GM18858 (cell line): ENCODE data around the gene EMC10.
A peak's percentile ranks its signal among the peaks of the same experiment; 100 is the strongest.
"Not testable (repeated sequence)": the region's sequence is repeated elsewhere in the genome, so short reads cannot be mapped to it uniquely, and the experiment has no call there.

Source experiments
- ATAC-seq: cut with Tn5 transposase; IDR thresholded peaks from one replicate; pipeline ENCODE4 v1.9.1; 2021; ENCODE audit not compliant: unreplicated experiment

Gene EMC10

DNA sequence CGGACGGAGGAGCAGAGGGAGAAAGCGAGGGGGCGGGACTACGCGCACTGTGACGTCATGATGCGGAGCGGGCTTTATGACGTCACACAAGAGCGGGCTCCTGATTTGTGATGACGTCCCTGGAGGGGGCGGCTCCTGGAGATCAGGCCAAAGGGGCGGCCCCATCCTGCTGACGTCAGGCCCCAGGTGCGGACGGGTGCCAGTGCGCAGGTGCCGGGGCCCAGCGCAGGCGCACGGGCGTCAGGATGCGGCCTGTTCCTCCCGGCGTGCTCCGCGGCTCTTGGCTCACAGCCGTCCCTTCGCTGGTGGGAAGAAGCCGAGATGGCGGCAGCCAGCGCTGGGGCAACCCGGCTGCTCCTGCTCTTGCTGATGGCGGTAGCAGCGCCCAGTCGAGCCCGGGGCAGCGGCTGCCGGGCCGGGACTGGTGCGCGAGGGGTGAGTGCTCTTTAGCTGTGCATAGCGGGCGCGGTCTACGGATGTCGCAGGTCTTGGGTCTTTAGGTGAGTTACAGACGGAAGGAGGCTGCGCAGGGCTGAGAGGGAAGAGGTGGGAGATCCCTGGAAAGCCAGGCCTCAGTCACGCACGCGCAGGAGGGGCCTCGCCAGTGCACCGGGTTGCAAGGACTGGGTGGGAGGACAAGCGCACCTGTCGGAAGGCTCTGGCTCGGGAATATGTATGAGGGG, at the start of gene EMC10, which contains the start of gene GARIN5A:
Gene EMC10 (plus strand): TSS at position 284 of the 683 bp plus-strand sequence. CDS start 38 bp downstream, at position 322.
Gene GARIN5A (minus strand): TSS at position 625 of the 683 bp plus-strand sequence. CDS start 460 bp downstream, at position 165.
- peak; percentile 57 for ATAC-seq

DNA sequence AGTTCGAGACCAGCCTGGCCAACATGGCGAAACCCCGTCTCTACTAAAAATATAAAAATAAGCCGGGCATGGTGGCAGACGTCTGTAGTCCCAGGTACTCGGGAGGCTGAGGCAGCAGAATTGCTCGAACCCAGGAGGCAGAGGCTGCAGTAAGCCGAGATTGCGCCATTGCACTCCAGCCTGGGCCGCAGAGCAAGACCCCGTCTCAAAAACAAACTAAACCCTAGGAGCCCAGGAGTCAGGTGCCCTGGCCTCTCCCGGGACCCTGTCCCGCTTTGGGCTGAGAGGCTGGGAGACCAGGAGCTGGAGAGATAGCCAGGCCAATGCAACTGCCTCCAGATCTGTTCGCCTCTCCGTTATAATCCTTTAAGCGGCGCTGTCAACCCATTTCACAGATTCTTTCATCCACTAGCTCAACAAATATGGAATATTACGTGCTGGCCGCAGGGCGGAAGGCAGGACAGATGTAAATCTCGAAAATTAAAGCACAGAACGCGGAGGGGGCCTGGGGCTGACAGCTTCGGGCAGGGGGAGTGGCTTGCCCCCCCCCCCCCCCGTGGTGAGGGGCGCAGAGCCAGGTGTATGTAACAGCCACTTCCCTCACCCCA, 48.9 kb upstream of the EMC10 start:
- ATAC-seq = no peak

DNA sequence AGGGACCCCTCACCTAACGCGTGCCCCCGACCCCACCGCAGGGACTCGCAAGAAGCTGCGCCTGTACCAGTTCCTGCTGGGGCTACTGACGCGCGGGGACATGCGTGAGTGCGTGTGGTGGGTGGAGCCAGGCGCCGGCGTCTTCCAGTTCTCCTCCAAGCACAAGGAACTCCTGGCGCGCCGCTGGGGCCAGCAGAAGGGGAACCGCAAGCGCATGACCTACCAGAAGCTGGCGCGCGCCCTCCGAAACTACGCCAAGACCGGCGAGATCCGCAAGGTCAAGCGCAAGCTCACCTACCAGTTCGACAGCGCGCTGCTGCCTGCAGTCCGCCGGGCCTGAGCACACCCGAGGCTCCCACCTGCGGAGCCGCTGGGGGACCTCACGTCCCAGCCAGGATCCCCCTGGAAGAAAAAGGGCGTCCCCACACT, 48.3 kb upstream of the EMC10 start:
- no peak for ATAC-seq

DNA sequence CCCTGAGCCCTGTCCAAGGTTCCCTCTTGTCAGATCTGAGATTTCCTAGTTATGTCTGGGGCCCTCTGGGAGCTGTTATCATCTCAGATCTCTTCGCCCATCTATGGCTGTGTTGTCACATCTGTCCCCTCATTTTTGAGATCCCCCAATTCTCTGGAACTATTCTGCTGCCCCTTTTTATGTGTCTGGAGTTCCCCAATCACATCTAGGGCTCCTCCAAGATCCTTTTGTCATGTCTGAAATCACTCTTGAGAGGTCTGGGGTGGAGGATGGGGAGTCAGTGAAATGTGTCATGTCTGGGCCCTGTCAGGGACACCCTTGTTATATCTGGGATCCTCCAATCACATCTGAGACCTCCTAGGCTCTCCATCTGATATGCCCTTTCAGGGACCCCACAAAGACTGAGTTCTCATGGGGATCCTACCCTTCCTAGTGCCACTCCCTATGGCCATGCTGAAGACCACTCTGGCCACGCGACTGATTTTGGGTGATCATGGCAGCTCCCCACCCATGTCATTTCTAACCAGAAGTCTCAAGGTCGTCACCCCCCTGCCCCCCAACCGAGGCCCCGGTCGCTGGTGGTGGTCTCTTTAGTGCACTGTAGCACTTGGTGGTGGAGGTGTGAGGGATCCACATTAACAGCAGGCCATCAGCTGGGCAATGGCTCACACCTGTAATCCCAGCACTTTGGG, 47.4 kb upstream of the EMC10 start:
- no peak for ATAC-seq

DNA sequence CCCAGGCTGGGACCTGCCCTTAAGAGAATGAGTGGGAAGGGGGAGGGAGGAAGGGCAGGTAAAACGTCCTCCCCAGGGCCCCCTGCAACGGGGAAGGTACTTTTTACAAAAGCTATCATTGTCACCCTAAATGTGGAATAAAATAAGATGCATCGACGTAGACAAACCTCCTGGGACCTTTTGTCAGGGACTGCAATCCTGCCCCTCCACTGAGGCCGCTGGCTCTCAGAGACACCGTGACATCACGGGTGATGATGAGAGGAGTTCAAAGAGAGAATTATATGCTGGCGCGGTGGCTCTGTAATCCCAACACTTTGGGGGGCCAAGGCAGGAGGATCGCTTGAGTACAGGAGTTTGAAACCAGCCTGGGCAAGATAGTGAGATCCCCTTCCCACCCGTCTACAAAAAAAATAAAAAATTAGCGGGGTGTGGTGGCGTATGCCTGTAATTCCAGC, 45.4 kb upstream of the EMC10 start:
- no peak for ATAC-seq

DNA sequence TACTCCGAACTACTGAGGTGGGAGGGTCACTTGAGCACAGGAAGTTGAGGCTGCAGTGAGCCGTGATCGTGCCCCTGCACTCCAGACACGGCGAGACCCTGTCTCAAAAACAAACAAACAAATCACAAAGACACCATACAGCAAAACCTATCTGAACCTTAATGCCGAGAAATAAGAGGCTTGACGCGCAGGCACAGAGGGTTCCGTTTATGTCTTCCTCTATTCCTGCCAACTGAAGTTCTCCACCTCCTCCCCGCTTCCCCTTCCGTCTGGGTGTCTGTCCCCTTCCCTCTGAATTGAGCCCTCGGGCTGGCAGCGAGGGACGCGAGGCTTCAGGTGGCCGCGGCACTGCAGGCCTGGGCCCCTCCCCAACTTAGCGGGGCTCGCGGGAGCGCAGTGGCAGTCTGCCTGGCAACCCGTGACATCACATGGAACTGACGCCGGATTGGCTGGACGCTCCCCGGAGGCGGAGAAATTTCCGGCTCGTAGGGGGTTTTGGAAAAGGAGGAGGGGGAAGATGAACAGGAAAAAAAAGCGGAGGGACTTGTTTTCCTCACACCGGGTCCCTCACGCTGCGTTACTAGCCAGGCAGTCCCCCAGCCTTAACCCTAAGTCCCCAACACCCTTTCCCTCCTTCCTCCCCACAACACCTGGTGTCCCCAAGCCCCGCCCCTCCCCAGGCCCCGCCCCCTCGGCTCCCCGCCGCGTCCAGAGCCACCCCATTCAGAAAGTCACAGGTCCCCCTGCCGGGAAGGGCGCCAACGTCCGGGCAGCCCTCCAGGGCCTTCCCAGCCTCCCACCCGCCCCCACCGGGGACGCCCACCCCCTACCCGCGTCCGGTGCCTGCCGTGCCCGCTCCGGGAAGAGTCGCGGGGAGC, 44.7 kb upstream of the EMC10 start:
- ATAC-seq = peak; percentile 69

DNA sequence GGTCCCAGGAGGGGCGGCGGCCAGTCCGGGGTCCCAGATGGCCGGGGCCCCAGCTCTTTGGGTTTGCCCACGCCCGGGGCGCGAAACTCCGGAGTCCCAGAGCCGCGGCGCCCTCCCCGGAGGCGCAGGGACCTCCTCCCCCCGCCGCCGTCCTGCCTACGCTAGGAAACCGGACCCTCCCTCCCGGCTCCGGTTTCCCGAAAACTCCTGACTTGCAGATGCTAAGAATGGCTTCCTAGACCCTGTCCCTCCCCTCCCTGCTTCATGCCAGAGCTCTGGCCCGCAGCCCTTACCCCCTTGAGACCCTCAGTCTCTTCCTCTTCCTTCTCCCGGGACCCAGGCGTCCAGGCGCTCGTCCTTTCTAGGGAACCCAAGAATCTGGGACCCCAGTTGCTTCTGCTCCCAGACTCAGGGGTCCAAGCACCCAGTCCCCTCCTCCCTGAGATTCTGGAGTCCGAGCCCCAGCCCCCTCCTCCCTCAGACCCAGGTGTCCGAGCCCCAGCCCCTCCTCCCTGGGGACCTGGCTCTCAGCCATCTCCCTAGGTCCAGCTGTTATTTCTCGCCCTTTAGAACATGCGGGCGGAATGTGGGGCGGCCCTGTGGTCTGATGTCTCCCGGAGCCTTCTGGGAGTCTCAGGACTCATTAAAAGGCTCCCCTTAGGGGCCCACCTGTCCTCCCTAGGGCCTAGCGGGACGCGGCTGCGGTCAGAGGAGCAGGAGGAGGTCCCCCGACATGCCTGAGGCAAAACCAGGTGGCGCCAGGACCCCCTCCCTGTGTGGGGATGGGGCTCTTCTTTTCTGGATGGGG, 43.9 kb upstream of the EMC10 start, which contains the start of gene MYBPC2:
Gene MYBPC2 (plus strand): TSS at position 672 of the 808 bp plus-strand sequence. CDS start 62 bp downstream, at position 734.
- ATAC-seq = no peak

DNA sequence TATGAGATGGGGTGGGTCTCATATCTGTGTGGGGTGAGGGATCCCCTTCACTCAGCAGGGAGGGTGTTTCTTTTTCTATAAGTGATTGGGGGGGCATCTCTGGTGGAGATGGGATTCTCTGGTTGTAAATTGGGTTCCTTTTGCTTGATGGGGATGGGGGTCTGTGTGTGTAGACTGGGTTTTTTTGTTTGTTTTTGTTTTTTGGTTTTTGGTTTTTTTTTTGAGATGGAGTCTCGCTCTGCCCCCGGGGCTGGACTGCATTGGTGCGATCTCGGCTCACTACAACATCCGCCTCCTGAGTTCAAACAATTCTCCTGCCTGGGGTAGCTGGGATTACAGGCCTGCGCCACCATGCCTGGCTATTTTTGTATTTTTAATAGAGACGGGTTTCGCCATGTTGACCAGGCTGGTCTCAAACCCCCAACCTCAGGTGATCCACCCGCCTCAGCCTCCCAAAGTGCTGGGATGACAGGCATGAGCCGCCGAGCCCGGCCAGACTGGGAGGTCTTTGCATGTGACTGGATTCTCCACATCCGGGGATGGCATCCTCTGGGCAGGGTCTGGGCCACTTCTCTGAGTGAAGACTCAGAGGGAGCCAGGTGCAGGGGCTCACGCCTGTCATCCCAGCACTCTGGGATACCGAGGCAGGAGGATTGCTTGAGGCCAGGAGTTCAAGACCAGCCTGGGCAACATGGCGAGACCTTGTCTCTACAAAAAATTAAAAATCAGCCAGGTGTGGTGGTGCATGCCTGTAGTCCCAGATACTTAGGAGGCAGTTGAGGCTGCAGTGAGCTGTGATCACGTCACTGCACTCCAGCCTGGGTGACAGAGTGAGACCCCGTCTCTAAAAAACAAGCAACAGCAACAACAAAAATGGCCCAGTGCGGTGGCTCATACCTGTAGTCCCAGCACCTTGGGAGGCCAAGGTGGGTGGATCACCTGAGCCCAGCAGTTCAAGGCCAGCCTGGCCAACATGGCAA, 42.8 kb upstream of the EMC10 start:
- ATAC-seq = no peak

DNA sequence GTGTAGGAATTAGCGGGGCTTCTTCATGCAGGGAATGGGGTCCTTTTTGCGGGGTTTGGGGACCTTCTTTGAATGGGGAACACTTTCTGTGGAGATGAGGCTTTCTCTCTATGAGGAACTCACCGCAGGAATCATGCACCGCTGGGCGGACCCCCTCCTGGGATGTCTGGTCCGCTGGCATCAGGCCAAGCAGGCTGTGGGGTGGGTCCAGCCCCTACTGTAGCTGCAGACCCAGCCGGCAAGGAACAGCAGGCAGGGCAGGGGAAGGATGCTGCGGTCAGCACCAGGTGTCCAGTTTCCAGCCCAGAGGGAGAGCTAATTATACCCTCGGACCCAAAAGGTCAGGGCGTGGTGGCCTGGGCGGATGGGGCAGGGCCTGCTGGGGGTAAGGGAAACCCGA, 41.8 kb upstream of the EMC10 start:
- ATAC-seq = no peak

DNA sequence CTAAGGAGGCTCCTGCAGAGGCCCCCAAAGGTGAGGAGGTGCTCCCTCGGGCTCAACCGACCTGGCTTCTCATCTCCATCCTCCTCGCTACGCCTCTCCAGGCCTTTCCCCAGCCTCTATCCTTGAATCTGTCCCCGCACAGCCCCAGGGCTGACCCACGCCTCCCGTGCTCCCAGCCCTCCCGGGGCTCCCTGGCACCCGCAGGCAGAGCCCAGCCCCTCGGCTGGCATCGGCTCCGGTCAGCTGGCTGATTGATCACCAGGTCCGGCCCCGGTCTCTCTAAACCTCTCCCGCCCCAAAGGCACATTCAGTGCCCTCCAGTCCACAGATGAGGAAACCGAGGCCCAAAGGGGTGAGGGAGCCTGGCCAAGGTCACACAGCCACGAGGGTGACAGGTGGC, 41.1 kb upstream of the EMC10 start:
- ATAC-seq = no peak

DNA sequence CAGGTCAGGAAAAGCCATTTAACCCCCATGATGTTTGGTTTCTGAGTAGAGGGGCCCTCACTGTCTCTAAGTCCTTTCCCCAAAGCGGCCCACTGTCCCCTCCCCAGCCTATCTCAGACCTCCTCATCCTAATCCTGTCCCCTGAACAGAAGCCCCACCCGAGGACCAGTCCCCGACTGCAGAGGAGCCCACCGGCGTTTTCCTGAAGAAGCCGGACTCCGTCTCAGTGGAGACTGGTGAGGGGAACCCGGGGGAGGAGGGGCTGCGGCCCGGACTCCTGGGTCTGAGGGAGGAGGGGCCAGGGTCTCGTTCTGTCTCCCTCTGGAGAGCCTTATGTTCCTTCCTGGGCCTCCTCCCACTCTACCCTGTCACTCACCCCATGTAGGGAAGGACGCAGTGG, 40.7 kb upstream of the EMC10 start:
- no peak for ATAC-seq

DNA sequence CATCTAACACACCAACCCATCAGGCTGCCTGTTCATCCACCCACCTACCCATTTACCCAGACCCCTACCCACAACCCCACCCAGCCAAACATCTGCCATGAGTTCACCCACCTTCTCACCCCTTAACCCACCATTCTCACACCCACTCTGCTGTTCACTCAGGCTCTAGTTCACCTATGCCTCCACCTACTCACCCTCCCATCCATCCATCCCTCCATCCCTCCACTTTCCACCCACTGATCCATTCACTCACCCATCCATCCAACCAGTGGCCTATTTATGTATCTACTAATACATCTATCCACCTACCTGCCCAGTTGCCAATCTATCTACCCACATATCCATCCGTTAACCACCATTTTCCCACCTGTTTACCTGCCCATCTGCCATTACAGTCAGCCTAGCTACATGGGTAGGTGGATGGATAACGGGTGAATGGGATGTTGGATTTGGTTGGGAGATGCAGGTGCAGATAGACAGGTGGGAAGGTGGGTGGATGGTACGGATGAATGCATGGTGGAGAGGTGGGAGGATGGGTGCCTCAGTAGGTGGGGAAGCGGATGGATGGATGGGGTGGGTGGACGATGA, 38.4 kb upstream of the EMC10 start:
- ATAC-seq = no peak

DNA sequence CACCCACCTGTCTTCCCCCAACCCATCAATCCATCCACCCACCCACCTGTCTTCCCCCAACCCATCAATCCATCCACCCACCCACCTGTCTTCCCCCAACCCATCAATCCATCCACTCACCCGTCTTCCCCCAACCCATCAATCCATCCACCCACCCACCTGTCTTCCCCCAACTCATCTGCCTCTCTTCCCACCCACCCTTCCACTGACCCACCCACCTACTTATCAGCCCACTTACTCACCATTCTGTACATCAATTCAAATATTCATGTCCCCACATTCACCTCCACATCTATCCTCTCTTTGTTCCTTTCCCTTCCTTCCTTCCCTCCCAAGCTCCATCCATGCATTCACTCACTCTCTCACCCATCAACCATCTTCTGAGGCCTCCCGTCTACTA, 37.2 kb upstream of the EMC10 start:
- not testable (repeated sequence) for ATAC-seq

DNA sequence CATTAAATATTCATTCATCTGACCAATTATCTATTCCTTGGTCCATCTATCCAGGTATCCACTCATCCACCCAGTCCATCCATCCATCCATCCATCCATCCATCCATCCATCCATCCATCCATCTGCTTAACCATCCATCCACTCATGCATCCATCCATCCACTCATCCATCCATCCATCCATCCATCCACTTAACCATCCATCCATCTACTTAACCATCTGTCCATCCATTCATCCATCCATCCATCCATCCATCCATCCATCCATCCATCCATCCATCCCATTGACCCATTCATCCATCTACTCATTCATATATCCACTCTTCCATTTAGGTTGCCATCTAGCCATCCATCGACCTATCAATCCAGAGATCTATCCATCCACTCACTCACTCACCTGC, 32.2 kb upstream of the EMC10 start:
- ATAC-seq = no peak

DNA sequence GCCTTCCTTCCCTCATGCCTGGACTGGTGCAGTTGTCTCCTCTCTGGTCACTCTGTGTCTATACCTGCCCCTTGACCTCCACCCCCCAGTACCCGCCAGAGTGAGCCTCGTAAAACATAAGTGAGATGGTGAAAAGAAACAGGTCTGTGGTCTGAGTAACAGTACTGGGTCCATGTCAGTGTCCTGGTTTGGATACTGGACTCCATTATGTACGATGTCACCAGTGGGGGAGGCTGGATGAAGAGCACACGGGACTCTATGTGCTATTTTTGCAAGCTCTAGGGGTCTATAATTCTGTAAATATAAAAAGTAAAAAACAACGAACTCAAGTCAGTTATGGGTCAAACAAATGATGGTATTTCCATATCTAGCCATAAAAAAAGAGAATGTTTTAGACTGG, 29.3 kb upstream of the EMC10 start:
- no peak for ATAC-seq

DNA sequence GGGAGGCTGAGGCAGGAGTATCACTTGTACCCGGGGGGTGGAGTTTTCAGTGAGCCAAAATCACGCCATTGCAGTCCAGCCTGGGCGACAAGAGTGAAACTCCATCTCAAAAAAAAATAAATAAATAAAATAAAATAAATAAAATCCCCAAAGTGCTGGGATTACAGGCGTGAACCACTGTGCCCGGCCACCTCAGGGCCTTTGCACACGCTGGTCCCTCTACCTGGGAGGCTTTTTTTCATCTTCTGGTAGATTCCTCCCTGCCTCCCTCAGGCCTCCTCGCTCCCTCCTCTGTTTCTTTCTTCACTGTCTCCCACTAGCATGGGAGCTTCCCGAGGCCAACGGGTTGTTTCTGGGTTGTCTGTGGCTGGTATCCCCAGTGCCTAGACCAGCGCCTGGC, 28.6 kb upstream of the EMC10 start:
- no peak for ATAC-seq

DNA sequence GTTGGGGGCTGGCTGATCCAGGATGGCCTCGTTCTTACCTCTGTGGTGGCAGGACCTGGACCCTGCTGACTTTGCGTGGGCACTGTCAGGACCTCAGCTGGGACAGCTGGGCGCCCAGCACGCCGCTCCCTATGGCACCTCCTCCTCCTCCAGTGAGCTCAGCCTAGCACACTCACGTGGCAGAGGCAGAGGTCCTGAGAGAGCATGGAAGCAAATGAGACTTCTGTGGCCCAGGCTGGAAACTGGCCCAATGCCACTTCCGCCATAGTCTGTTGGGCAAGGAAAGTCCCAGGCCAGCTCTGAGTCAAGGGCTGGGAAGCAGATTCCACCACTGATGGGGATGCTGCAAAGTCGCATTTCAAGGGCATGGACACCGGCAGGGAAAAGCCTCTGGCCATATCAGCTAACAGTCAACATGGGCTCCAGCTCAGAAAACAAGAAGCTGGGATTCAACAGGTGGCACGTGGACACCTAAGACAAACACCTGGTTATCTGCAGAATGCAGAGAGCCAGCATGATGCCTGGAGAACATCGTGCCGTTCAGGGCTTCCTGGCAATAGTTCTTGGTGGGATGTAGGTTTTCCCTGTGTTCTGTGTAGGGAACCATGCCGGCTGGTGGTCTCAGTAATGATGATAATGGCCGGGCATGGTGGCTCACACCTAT, 26.9 kb upstream of the EMC10 start:
- no peak for ATAC-seq
